Thoracic aorta (tissue), 2 donors: ENCODE data around the gene NMNAT2. TPM values are rescaled to one million over a fixed set of nuclear protein-coding genes. Genes with fewer than 3 reads are reported as not detected.

Experiments
- ATAC-seq: fragments of 150-250 bp; one replicate; pipeline ENCODE4 v1.8.0; 2017; ENCODE audit warnings: low read depth; ENCODE audit not compliant: insufficient number of reproducible peaks, low FRiP score
- DNase-seq: peaks from one replicate; pipeline ENCODE4 v3.0.0-alpha.2; 2020; ENCODE audit warnings: low spot score
- H3K27ac ChIP-seq, 2 donors: fragments of 200-600 bp; sonication (generic); 1 replicate in 1 of 2; 2 replicates in 1 of 2; pipeline ENCODE4 v1.5.1; 2016; ENCODE audit warnings: mild to moderate bottlenecking in 2 of 2, moderate library complexity in 2 of 2
- H3K27me3 ChIP-seq: fragments of 200-600 bp; sonication (generic); replicated peaks from 2 replicates; pipeline ENCODE4 v1.6.0; 2016; ENCODE audit warnings: mild to moderate bottlenecking; ENCODE audit not compliant: insufficient read depth
- H3K36me3 ChIP-seq: fragments of 200-600 bp; sonication (generic); one replicate; pipeline ENCODE4 v1.5.1; 2016
- H3K4me1 ChIP-seq, 2 donors: fragments of 200-600 bp; sonication (generic); 1 replicate in 1 of 2; 2 replicates in 1 of 2; pipeline versions ENCODE4 v1.5.1 to v1.6.0; 2016; ENCODE audit warnings: low read depth in 2 of 2, mild to moderate bottlenecking in 1 of 2; ENCODE audit not compliant: control insufficient read depth in 1 of 2
- H3K4me3 ChIP-seq: fragments of 200-600 bp; sonication (generic); 2 replicates; pipeline ENCODE4 v1.5.1; 2016; ENCODE audit warnings: mild to moderate bottlenecking
- H3K9me3 ChIP-seq: fragments of 200-600 bp; sonication (generic); 2 replicates; pipeline ENCODE4 v1.5.1; 2016
- CTCF ChIP-seq: fragments of 200-600 bp; sonication (generic); IDR thresholded peaks from one replicate; pipeline ENCODE4 v1.5.1; 2019; ENCODE audit warnings: antibody characterized with exemption
- total RNA-seq, 2 donors: library from RNA; depleted of rRNA; stranded (reverse); fragments of >200 nt; gene quantifications; one replicate each; pipeline versions ENCODE4 v1.1.0 to v1.2.3, GENCODE V29; 2016

NMNAT2 gene
- total RNA-seq, 2 donors from 2014 or later, result 0.68 to 1.1 TPM

- no peak for DNase-seq
- H3K27me3 ChIP-seq, result no peaks in the 10 kb centered on the region
- ATAC-seq, result no peak
- TF ChIP-seq CTCF, result no peak
- no peaks in the 10 kb centered on the region for H3K36me3 ChIP-seq
- no peak overlapping the region for H3K4me3 ChIP-seq
- H3K9me3 ChIP-seq, result no peaks in the 10 kb centered on the region
- H3K4me1 ChIP-seq, result no peaks in the 10 kb centered on the region
- no peak overlapping the region for H3K27ac ChIP-seq
Observed at GRCh38 chr1:183460596-183460995, 42.4 kb upstream of the NMNAT2 start.

GRCh38 chr1:183457449-183457848, 39.3 kb upstream of the NMNAT2 start:
- Histone ChIP-seq H3K9me3 (no peaks in the 10 kb centered on the region), H3K4me3 (no peak overlapping the region), H3K36me3 (no peaks in the 10 kb centered on the region), H3K27me3 (no peaks in the 10 kb centered on the region), H3K27ac (no peak overlapping the region), H3K4me1 (no peaks in the 10 kb centered on the region)
- no peak for DNase-seq
- no peak for ATAC-seq
- no peak for TF ChIP-seq CTCF

- Histone ChIP-seq H3K27me3 (no peaks in the 10 kb centered on the region), H3K27ac (no peak overlapping the region), H3K9me3 (no peaks in the 10 kb centered on the region), H3K4me1 (no peaks in the 10 kb centered on the region), H3K36me3 (no peaks in the 10 kb centered on the region), H3K4me3 (no peak overlapping the region)
- ATAC-seq (no peak), DNase-seq (no peak)
- no peak for TF ChIP-seq CTCF
Observed at GRCh38 chr1:183456826-183457225, 38.6 kb upstream of the NMNAT2 start.

GRCh38 chr1:183454377-183454776, 36.2 kb upstream of the NMNAT2 start:
- no peak overlapping the region for H3K27ac ChIP-seq
- H3K27me3 ChIP-seq, result no peaks in the 10 kb centered on the region
- ATAC-seq (no peak), DNase-seq (no peak)
- H3K4me3 ChIP-seq, result no peak overlapping the region
- no peak for TF ChIP-seq CTCF
- no peaks in the 10 kb centered on the region for H3K36me3 ChIP-seq
- H3K9me3 ChIP-seq, result no peaks in the 10 kb centered on the region
- H3K4me1 ChIP-seq, result no peaks in the 10 kb centered on the region

- no peaks in the 10 kb centered on the region for H3K9me3 ChIP-seq
- TF ChIP-seq CTCF, result no peak
- H3K27ac ChIP-seq, result no peak overlapping the region
- H3K4me3 ChIP-seq, result no peak overlapping the region
- DNase-seq, result no peak
- no peaks in the 10 kb centered on the region for H3K27me3 ChIP-seq
- no peaks in the 10 kb centered on the region for H3K36me3 ChIP-seq
- H3K4me1 ChIP-seq, result no peaks in the 10 kb centered on the region
- ATAC-seq, result no peak
Observed at GRCh38 chr1:183450093-183450492, 31.9 kb upstream of the NMNAT2 start.
